Urothelium cell line (cell line): ENCODE measurements around the gene SULT2B1.
"Not testable (repeated sequence)": the region's sequence is repeated elsewhere in the genome, so short reads cannot be mapped to it uniquely, and the experiment has no call there.

Source experiments
- DNase-seq: peaks from one replicate; pipeline ENCODE4 v3.0.0; 2011; ENCODE audit warnings: low spot score, mixed read lengths
- FAIRE-seq: peaks from 2 replicates; lab custom pipeline; 2011; peaks lifted over from hg19 to GRCh38; lab: Jason Lieb, UNC

SULT2B1 gene

GRCh38 chr19:48556825-48557224 lies 4.9 kb downstream of the SULT2B1 start:
- DNase-seq = no peak

GRCh38 chr19:48558018-48558684 lies 6.2 kb downstream of the SULT2B1 start:
- DNase-seq = peak; percentile 63
- no peak for FAIRE-seq

More at GRCh38 chr19:48556825-48557224, 4.9 kb downstream of the SULT2B1 start:
- FAIRE-seq = no peak

GRCh38 chr19:48560095-48560530 lies 8.1 kb downstream of the SULT2B1 start:
- no peak for DNase-seq
- FAIRE-seq = no peak

- DNase-seq (no peak), FAIRE-seq (no peak)
These were observed 9.4 kb downstream of the SULT2B1 start for GRCh38 chr19:48561412-48561811.

GRCh38 chr19:48565090-48565489 lies 13.1 kb downstream of the SULT2B1 start:
- no peak for DNase-seq
- FAIRE-seq = no peak

GRCh38 chr19:48568345-48568886 lies 16.4 kb downstream of the SULT2B1 start:
- FAIRE-seq = peak; percentile 78
- peak; percentile 92 for DNase-seq

GRCh38 chr19:48569814-48570213 lies 17.8 kb downstream of the SULT2B1 start:
- DNase-seq = no peak
- FAIRE-seq = no peak

GRCh38 chr19:48571378-48572162 lies 19.6 kb downstream of the SULT2B1 start:
- FAIRE-seq (no peak), DNase-seq (no peak)

- FAIRE-seq (no peak), DNase-seq (no peak)
These were observed 21.2 kb downstream of the SULT2B1 start for GRCh38 chr19:48573163-48573505.

GRCh38 chr19:48575931-48576622 lies 24.1 kb downstream of the SULT2B1 start:
- DNase-seq (no peak), FAIRE-seq (no peak)

GRCh38 chr19:48577908-48578307 lies 25.9 kb downstream of the SULT2B1 start:
- DNase-seq, FAIRE-seq: not testable (repeated sequence)

- FAIRE-seq (no peak), DNase-seq (no peak)
These were observed 26.9 kb downstream of the SULT2B1 start for GRCh38 chr19:48578891-48579290.

- no peak for FAIRE-seq
- DNase-seq = no peak
These were observed 30.2 kb downstream of the SULT2B1 start for GRCh38 chr19:48582168-48582567.

GRCh38 chr19:48587387-48587786 lies 35.4 kb downstream of the SULT2B1 start:
- FAIRE-seq (no peak), DNase-seq (no peak)

GRCh38 chr19:48588670-48589401 lies 36.9 kb downstream of the SULT2B1 start:
- peak; percentile 91 for DNase-seq
- FAIRE-seq = no peak

- FAIRE-seq = no peak
- DNase-seq = no peak
These were observed 39.0 kb downstream of the SULT2B1 start for GRCh38 chr19:48591021-48591420.

- DNase-seq (no peak), FAIRE-seq (no peak)
These were observed 43.2 kb downstream of the SULT2B1 start for GRCh38 chr19:48595171-48595570.

GRCh38 chr19:48595833-48596232 lies 43.9 kb downstream of the SULT2B1 start:
- no peak for DNase-seq

GRCh38 chr19:48596237-48596636 lies 44.3 kb downstream of the SULT2B1 start:
- no peak for FAIRE-seq
- no peak for DNase-seq

More at GRCh38 chr19:48595833-48596232, 43.9 kb downstream of the SULT2B1 start:
- FAIRE-seq = no peak

GRCh38 chr19:48596679-48597465 lies 44.9 kb downstream of the SULT2B1 start:
- FAIRE-seq (no peak), DNase-seq (no peak)
